Kidney capillary endothelial cell (primary cell): ENCODE results near the gene SCML1.
"Not testable (repeated sequence)": the region's sequence is repeated elsewhere in the genome, so short reads cannot be mapped to it uniquely, and the experiment has no call there.

Experiments used
- DNase-seq: peaks from one replicate; pipeline ENCODE4 v3.0.0-alpha.2; 2018; ENCODE audit warnings: low spot score

The SCML1 gene

GRCh38 chrX:17738737-17739535 is 1.6 kb downstream of the SCML1 start:
- no peak for DNase-seq

- no peak for DNase-seq
Measured at GRCh38 chrX:17740137-17741122, 3.1 kb downstream of the SCML1 start.

- no peak for DNase-seq
Measured at GRCh38 chrX:17741123-17741511, 3.8 kb downstream of the SCML1 start.

- no peak for DNase-seq
Measured at GRCh38 chrX:17743913-17744312, 6.6 kb downstream of the SCML1 start.

DNA sequence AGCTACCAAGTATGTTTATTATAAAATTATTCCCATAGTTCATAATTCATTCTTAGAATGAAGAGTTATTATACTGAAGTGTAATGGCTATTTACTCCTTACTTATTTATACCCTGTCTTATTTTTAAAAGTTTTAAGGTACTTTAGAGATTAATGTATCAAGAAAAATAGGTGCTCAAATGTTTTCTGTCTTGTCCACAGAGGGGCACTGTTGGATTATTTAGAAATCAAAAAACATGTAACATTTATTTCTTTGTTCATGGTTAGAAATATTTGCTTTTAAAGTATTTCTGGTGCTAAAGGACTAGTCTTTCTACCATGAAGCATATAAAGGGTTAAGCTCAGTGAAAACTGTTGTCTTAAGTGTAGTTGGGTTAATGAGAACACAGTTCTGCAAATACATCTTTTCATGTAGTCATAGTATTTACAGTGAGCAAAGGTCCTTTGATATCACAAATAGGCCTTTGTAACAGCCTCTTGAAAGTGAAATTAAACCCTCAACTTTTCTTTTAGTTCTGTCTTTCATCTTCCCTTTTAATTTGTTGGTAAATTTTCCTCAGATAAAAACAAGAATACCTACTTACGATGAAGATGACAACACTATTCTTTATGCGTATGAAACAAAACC is 7.7 kb downstream of the SCML1 start:
- DNase-seq: no peak

GRCh38 chrX:17747692-17748091 is 10.4 kb downstream of the SCML1 start:
- DNase-seq: no peak

- DNase-seq: no peak
Measured at GRCh38 chrX:17748684-17749083, 11.4 kb downstream of the SCML1 start.

DNA sequence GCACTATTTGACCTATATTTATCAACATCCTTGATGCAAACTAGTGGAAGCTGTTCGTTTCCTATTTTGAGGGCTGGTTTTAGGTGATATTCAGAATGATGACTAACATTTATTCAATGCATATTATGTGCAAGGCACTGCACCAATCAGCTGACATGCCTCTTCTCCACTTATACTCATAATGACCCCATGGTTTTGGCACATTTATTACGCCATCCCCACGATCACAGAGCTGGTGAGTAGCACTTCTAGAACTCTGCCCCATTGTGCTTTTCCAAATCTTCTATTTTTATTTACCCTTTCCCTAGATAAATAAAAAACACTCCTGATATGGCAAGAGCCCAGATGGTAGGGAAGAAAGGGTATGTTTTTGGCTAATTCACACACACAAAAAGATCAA is 13.1 kb downstream of the SCML1 start:
- DNase-seq: no peak

GRCh38 chrX:17758382-17758781 is 21.1 kb downstream of the SCML1 start:
- no peak for DNase-seq

- no peak for DNase-seq
Measured at GRCh38 chrX:17759990-17760389, 22.7 kb downstream of the SCML1 start.

DNA sequence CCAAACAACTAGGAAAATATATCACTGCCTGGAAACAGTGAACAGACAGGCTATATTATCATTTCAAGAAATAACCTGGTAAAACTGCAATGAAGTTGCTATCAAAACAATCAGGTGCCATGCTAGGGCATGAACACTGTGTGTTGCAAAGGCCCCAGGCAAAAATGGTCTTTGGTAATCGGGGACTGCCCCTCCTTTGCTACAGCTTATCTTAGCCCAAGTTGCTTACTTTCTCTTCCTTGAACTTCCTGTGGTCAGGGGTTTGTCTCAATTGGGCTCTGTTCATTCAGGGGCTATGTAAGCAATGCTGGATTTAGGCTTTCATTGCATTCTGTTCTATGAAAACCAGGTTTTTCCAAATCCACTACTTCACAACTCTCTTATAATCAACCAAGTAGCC is 30.4 kb downstream of the SCML1 start:
- DNase-seq: no peak

DNA sequence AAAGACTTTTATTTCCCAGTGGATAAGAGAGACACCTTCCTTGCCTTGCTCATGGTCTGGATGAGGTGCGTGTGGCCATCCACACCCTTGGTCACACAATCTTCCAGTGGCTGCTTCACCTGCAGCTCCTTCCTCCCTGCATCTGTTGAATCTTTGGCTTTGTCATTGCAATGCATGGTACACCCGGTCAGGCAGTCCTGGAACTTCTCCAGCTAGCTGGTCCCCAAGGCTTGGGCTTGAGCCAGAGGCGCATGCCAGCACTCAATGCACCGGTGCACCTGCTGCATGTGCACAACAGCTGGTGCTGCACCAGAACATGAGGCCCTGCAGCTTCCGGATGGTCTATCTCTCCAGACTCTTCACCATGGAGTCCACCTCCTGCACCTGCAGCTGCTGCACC is 31.7 kb downstream of the SCML1 start:
- DNase-seq: no peak

DNA sequence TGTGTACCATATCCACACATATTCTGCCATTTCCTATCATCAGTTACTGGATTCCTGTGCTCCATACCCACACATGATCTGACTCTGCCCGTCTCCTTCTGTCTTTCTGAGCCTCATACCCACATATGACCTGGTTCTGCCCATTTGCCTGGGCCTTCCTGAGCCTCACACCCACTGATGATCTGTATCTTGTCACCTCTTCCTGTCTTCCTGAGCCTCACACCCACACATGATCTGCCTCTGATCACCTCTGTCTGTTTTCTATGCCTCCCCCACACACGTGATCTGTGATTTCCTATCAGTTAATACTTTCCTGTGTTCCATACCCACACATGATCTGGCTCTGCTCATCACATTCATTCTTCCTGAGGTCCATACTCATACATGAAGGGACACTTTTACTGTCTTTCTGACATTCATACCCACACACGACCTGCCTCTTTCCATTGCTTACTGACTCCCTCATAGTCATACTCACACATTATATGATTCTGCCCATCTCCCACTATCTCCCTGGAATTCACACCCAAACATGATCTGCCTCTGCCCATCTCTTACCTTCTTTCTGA is 32.5 kb downstream of the SCML1 start:
- DNase-seq: no peak

DNA sequence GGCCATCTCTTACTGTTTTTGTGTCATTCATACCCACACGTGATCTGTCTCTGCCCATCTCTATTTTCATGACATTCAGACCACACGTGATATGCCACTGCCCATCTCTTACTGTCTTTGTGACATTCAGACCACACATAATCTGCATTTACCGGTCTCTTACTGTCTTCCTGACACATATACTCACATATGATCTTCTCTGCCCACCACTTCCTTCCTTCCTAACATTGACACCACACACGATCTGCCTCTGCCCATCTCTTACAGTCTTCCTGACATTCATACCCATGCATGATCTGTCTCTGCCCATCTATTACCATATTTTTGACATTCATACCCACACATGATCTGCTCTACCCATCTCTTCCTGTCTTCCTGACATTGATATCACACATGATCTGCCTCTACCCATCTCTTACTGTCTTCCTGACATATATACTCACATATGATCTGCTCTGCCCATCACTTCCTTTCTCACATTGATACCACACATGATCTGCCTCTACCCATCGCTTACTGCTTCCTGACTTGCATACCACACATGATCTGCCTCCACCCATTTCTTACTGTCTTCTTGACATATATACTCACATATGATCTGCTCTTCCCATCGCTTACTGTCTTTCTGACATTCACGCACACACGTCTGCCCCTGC is 36.1 kb downstream of the SCML1 start:
- DNase-seq: no peak

GRCh38 chrX:17774053-17774452 is 36.8 kb downstream of the SCML1 start:
- DNase-seq: no peak

- DNase-seq: no peak
Measured at GRCh38 chrX:17778997-17779396, 41.7 kb downstream of the SCML1 start.

- DNase-seq: no peak
Measured at GRCh38 chrX:17779434-17779833, 42.1 kb downstream of the SCML1 start.

DNA sequence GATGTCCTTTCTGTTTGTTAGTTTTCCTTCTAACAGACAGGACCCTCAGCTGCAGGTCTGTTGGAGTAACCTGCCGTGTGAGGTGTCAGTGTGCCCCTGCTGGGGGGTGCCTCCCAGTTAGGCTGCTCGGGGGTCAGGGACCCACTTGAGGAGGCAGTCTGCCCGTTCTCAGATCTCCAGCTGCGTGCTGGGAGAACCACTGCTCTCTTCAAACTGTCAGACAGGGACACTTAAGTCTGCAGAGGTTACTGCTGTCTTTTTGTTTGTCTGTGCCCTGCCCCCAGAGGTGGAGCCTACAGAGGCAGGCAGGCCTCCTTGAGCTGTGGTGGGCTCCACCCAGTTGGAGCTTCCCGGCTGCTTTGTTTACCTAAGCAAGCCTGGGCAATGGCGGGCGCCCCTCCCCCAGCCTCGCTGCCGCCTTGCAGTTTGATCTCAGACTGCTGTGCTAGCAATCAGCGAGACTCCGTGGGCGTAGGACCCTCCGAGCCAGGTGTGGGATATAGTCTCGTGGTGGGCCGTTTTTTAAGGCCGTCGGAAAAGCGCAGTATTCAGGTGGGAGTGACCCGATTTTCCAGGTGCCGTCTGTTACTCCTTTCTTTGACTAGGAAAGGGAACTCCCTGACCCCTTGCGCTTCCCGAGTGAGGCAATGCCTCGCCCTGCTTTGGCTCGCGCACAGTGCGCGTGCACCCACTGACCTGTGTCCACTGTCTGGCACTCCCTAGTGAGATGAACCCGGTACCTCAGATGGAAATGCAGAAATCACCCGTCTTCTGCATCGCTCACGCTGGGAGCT is 49.5 kb downstream of the SCML1 start:
- DNase-seq: not testable (repeated sequence)

DNA sequence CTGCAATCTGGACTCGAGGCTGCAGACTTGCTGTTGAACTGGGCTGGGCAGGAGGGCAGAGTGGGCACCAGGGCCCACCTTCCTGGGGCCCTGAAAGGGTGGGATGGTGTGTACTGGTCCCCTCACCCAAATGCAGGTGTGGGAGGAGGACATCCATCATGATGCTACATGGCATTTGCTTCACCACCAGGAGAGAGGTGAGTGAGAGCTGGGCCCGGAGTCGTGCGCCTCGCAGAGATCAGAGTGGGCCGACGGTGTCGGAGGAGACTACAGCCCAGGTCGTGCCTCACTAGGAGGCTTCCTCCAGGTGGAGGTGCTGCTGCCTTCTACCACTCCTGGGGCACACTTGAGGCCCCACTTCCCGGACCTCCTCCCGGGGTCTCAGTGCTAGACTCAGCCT is 50.3 kb downstream of the SCML1 start:
- DNase-seq: no peak

DNA sequence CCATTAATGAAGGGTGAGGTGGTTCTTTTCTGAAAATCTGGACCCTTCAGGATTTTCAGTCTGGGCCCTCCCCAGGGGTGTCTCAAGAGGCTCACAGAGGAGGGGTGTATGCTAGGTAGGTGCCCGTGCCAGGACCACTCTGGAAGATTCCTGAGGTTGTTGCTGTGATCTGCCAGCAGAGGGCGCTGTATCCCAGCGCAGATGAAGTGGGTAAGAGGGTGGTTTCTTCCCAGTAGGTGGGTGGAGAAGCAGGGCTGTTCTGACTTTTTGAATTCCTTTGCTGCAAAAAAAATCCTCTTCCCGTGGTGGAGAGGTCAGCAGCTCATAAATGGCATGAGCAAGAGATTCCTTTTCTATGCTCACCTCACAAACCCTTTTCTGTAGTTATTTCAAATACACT is 51.1 kb downstream of the SCML1 start:
- peak; percentile 21 for DNase-seq
